Stimulated activated CD8-positive, alpha-beta memory T cell treated with anti-CD3 and anti-CD28 coated beads, Interleukin-12 subunit alpha, Interleukin-12 subunit beta, amount 100 ng/mL, for 24 hours (primary cell): ENCODE results near the gene SGCA.

ENCODE experiments used
- DNase-seq: peaks from one replicate; pipeline ENCODE4 v3.0.0-alpha.2; 2020; ENCODE audit errors: extremely low read depth

Gene SGCA

DNA sequence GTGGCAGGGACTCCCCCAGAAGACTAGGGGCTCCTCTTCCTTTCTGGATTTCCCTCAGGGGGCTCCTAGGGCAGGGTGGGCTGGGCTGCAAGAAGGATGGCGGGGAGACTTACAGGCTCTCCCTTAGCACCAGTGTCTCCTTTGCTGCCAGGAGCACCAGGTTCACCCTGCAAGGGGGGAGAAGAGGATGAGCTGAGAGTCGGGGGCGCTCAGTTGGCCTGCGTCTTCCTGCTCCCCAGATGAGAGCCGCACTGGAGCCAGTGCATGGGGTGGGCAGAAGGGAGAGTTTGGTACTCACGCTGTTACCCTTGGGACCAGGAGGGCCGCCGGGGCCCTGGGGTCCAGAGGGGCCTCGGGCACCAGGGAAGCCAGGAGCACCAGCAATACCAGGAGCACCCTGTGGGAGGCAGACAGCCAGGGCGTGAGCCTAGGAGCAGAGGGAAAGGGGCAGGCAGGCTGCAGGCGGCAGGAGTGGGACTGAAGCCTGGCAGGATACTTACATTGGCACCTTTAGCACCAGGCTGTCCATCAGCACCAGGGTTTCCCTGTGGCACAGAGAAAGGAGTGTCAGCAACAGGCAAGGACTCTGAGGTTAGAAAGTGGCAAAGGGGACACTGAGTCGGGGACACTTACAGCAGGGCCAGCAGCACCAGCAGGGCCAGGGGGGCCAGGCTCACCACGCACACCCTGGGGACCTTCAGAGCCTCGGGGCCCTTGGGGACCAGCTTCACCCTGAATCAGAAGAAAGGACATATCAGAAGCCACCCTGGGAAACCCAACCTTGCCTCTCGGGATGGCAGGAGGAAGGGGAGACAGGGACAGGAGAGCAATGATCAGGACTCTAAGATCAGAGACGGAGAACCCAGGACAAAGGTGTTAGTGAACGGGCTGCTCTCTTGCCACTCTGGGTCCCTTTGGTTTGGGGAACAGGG is 29.4 kb downstream of the SGCA start:
- no peak for DNase-seq

GRCh38 chr17:50196036-50196435 is 30.2 kb downstream of the SGCA start:
- no peak for DNase-seq

GRCh38 chr17:50196826-50197225 is 31.0 kb downstream of the SGCA start:
- DNase-seq, result no peak

GRCh38 chr17:50198026-50198669 is 32.3 kb downstream of the SGCA start:
- no peak for DNase-seq

DNA sequence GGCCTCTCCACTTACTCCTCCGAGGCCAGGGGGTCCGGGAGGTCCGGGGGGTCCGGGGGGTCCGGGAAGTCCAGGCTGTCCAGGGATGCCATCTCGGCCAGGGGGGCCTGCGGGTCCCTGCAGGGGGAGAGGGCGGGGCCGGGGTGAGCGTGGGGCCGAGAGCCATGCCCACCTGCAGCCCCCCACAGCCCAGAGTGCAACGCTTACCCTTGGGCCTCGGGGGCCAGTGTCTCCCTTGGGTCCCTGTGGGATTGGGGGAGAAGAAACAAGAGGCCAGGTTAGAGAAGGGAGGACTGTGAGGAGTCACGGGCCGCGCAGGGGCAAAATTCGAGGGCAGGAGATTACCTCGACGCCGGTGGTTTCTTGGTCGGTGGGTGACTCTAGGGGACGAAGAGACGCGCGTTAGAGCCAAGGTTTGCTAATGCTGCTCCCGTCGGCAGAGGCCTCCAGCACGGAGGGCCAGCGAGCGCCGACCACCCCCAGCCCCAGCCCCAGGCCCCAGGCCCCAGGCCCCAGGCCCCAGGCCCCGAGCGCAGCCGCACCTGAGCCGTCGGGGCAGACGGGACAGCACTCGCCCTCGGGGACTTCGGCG is 33.5 kb downstream of the SGCA start:
- DNase-seq, result no peak

DNA sequence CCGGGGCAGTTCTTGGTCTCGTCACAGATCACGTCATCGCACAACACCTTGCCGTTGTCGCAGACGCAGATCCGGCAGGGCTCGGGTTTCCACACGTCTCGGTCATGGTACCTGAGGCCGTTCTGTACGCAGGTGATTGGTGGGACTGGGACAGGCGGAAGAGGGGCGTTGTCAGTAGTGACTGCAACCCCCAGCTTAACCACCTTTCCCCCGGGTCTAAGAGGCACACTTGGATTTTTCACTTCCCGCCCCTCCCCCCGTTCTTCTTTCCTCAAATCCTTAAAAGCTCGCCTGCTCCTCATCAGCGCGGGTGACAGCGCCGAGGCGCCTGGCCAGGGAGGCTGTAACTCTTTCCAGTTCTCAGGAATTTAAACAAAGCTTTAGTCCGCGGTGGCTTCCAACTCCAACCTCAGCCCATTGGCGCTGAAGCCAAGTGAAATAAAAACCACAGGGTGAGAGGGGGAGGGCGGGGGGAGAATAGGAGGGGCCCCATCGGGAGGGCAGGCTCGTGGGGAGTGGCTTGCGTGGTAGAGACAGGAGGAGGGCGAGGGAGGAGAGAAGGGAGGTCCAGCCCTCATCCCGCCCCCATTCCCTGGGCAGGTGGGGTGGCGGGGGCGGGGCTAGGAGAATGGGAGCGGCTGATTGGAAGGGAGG is 34.1 kb downstream of the SGCA start:
- DNase-seq, result no peak

GRCh38 chr17:50200457-50201275 is 34.9 kb downstream of the SGCA start:
- DNase-seq, result peak; percentile 56

- DNase-seq, result no peak
These were observed 35.6 kb downstream of the SGCA start, which contains the start of gene COL1A1 for GRCh38 chr17:50201276-50201854. Gene COL1A1 (minus strand): TSS chr17:50201631. CDS start chr17:50201513, 118 bp downstream.

DNA sequence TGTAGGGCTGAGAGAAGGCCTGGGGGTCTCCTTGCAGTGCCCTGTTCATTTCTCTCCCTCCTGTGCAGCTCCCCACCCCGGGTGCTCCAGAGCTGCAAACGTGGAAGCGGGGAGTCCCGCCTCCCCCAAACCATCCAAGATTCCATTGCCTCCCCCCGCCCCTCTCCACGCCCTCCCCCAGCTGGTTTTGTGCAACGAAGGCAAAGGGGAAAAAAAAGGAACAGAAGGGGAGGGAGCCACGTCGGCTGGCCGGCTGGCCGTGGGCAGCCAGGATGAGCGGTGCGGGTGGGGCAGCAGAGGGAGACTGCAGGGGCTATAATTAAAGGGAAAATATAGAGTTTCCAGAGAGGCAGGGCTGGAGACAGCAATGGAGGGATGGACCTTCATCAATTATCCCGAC is 37.3 kb downstream of the SGCA start:
- DNase-seq, result no peak

GRCh38 chr17:50203604-50204345 is 38.0 kb downstream of the SGCA start:
- DNase-seq, result no peak

DNA sequence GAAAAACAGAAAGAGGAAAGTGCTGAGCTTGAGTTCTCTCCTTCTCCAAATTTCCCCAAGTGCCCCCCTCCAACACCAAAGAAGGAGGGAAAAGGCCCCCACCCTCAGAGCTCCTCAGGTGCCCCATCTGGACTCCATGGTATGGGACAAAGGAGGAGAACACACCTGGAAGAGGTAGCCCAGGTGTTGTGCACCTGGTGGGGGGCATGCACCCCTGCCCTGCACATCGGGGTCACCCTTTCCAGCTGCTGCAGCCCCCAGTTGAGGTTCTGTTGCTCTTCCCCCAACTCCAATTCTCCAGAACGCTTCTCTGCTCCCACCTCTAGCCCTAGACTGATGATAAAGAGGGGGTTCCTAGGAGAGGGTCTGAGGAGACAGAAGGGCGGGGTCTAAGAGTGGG is 38.6 kb downstream of the SGCA start:
- DNase-seq, result no peak

DNA sequence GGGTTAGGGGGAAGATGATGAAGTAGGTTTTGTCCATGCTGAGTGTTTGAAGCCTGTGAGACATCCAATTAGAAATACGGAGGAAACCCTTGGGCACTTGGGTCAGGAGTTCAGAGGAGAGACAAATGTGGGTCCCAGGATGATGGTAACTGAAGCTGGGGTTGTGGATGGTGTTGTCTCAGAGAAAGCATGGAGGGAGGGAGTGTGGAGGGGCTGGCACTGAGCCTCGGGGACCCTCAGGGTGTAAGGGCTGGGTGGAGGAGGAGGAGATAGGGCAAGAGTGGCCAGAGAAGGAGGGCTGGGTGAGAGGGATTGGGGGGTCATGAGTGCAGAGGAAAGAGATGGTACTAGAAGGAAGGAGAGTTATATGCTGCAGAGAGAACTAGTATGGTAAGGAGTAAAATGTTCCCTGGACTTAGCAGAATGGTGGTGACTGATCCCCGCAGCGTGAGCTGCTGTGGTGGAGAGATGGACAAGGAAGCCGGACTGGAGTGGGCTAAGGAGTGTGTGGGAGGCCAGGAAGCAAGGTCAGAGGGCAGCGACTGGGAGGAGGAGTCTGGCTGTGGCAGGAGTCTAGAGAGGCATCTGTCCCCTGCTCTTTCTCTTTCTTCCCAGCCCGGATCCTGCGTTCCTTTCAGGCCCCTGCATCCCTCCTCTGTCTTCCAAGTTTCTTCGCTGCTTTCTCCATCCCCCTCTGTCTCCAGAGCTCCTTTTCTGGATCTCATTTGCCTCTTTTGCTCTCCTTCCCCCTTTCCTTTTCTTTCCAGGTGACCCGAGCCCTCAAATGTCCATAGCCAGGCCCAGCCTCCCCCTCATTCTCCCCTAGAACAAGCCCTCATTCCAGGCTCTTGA is 39.5 kb downstream of the SGCA start:
- no peak for DNase-seq

DNA sequence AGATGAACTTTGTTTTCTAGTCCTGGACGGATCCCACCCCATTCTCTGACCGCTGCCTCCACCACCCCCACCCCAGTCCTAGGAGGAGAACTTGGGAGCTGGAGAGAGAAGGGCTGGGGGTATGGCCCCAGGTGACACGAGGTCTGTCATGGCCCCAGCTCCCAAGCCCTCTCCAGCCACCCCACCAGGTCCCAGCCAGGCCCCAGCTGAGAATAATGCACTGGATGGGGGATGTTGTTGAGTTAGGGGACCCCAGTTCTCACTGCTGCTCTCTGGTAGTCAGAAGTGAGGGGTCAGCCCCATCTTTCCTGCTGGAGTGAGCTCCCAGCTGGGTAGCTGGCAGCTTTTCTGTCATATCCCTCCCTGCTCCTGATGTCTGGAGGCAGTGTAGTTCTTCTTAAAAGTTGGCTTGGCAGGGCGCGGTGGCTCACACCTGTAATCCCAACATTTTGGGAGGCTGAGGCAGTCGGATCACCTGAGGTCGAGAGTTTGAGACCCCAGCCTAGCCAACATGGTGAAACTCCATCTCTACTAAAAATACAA is 40.2 kb downstream of the SGCA start:
- DNase-seq, result no peak

DNA sequence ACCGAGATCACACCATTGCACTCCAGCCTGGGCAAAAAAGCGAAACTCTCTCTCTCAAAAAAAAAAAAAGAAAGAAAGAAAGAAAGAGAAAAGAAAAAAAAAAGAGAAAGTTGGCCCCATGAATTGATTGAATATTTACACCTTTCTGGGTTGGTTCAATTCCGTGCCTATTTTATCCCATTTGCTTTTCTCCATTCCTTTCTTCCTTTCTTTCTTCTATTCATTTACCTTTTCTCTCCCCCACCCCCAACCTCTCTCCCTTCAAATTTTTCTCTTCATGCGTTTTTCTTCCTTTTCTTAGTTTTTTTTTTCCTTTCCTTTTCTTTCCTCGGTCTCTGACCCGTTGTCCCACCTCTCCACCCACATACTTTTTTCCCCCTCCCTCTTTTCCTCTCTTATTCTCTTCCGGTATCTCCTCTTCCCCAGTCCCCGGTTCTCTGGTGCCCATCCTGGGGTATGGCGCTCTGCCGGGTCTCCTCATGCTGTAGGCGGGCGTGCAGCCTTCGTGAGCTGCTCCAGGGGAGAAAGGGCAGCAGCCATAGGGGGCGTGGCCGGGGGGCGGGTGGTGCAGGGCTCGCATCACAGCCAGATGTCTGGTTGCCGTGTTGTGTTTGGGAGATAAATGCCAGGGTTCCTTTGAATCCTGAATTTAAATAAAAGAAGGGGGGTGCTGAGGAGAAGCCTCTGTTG is 40.9 kb downstream of the SGCA start:
- no peak for DNase-seq

DNA sequence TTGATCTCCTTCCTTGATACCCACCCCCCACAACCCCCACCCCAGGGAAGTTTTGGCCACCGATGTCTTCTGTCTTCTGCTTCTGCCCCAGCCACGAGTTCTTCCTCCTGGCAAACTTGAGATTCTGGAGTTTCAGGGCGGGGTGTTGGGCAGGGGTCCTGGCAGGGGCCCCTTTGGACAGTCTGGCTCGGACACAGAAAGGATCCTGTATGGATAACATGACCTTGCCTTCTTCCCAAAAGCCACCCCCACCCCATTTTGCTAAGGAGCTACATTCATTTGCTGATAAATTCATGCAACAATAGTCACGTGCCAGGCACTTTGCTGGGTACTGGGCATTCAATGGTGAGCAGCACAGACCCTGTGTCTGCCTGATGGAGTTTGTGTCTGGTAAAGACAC is 41.5 kb downstream of the SGCA start:
- DNase-seq, result no peak

DNA sequence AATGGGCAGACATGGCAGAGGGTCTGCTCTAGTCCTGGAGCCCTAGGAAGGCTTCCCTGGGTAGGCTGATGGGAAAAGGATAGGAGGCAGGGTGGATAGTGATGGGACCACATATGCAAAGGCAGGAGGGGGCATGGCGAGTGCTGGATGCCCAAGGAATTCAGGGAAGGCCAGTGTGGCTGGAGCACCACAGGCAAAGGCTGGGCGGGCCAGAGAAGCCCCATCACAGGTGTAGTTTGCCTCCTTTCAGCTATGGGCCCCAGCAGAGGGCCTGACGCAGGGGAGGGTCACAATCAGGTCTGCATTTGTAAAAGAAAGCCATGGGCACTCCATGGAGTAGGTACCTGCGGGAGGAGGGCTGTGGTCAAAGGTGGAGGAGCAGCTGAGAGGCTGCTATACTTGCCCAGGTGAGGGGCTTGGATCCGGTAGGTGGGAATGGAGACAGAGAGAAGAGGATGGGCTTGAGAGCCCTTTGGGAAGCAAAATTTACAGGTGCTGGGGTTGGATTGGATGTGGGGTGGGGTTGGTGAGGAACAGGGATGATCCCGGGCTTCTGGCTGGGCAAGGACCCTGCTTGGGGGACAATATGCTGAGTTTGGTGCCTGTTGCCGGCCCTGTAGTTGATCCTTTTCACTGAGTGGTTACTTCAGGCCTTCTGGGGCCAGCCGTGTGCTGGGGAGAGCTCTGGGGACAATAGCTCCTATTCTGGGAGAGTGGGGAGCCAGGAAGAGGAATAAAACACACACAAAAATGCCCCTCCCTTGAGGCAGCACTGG is 42.2 kb downstream of the SGCA start:
- DNase-seq, result no peak

DNA sequence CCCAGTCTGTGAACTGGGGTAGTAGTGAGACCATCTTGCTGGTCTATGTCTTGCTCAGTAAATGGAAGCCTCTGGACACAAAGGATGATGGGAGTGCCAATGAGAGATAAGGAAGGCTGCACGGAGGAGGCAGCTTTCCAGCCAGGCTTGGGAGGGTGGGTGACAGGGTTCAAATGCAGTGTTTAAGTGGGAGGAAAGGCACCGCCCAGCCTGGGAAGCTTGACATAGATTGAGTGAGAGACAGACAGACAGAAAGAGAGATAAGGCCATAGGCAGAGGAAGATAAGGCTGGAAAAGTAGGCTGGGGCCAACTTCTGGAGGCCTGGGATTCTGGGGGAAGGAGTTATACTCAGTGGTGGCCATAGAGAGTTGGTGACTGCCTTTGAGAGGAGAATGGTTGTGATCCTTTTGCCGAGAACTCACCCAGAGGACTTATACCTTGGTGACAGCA is 42.8 kb downstream of the SGCA start:
- no peak for DNase-seq

- DNase-seq, result no peak
These were observed 43.3 kb downstream of the SGCA start for GRCh38 chr17:50209133-50209471.
